Left lung (tissue), 10 donors: ENCODE data around the gene MBNL1. TPM values are rescaled to one million over a fixed set of nuclear protein-coding genes. Genes with fewer than 3 reads are reported as not detected.
A peak's percentile ranks its signal among the peaks of the same experiment; 100 is the strongest.
"Not testable (repeated sequence)": the region's sequence is repeated elsewhere in the genome, so short reads cannot be mapped to it uniquely, and the experiment has no call there.

Source experiments
- ATAC-seq: fragments of 200-7000 bp; cut with Tn5 transposase; one replicate; pipeline ENCODE4 v1.9.1; 2020; ENCODE audit warnings: moderate library complexity
- DNase-seq, 4 donors: peaks; one replicate each; pipeline ENCODE4 v3.0.0-alpha.2; 2013 to 2020
- H3K27ac ChIP-seq, 2 donors: fragments of 200-600 bp; sonication (generic) in 1 of 2; one replicate each; pipeline versions ENCODE4 v1.5.0 to v1.8.0; 2020 to 2021
- H3K27me3 ChIP-seq, 2 donors: fragments of 200-600 bp; sonication (generic) in 1 of 2; one replicate each; pipeline versions ENCODE4 v1.5.0 to v1.8.0; 2020 to 2021
- H3K36me3 ChIP-seq, 2 donors: fragments of 200-600 bp; sonication (generic) in 1 of 2; one replicate each; pipeline versions ENCODE4 v1.5.0 to v1.8.0; 2020 to 2021
- H3K4me1 ChIP-seq, 2 donors: fragments of 200-600 bp; one replicate each; pipeline ENCODE4 v1.8.0; 2021
- H3K4me3 ChIP-seq, 2 donors: fragments of 200-600 bp; sonication (generic) in 1 of 2; one replicate each; pipeline versions ENCODE4 v1.5.0 to v1.8.0; 2020 to 2021; ENCODE audit warnings: mild to moderate bottlenecking in 1 of 2
- H3K9me3 ChIP-seq, 2 donors: fragments of 200-600 bp; sonication (generic) in 1 of 2; one replicate each; pipeline versions ENCODE4 v1.5.0 to v1.8.0; 2020 to 2021
- CTCF ChIP-seq, 2 donors: fragments of 200-600 bp; sonication (generic) in 1 of 2; IDR thresholded peaks; one replicate each; pipeline versions ENCODE4 v1.5.0 to v1.8.0; 2021; ENCODE audit warnings: antibody characterized with exemption in 2 of 2
- intact Hi-C, 2 donors: fragments of 100-400 bp; cut with DNase I; formaldehyde crosslinking; loops; one replicate each; pipeline versions ENCODE4 v1.11.2 to v1.14.2; 2022
- polyA plus RNA-seq, 6 donors: library from polyadenylated mRNA; unstranded; fragments of 120-200 nt; gene quantifications; one replicate each; pipeline ENCODE4 v1.2.1, GENCODE V29; 2013; ENCODE audit not compliant: insufficient read length in 6 of 6
- total RNA-seq, 2 donors: library from RNA; stranded (reverse); fragmentation: NEBNext Ultra II Directional; extraction: Animal tissue kit (Norgen Biotek cat#: 25700); gene quantifications; one replicate each; pipeline ENCODE4 v1.2.1, GENCODE V29; 2021
- donor health status: DM: no; HTN: yes; CAD: no.
- donor health status: DM: no; HTN: no; CAD: no.

The MBNL1 gene
- total and polyA plus RNA-seq, 8 donors: 92.3 to 246 (median 109) TPM

GRCh38 chr3:152335273-152335672, 66.5 kb downstream of the MBNL1 start:
- no peaks in the 10 kb centered on the region for H3K9me3 ChIP-seq
- H3K4me1 ChIP-seq: peaks cover 21 to 76% of the 10 kb centered on the region in 2 donors
- H3K36me3 ChIP-seq: peaks cover 0 to 29% of the 10 kb centered on the region in 2 donors
- no peaks in the 10 kb centered on the region for H3K27me3 ChIP-seq
- no peak for TF ChIP-seq CTCF (IDR thresholded peaks at IDR 0.05)
- DNase-seq: no peak
- H3K27ac ChIP-seq: peak overlapping the region in 1 of 2 donors; percentile 16
- ATAC-seq: no peak
- no peak overlapping the region for H3K4me3 ChIP-seq
- intact Hi-C loops: loop anchor here in 1 of 2 donors (10.0 kb wide), 1 partner anchor 50 kb away; no protein-coding TSS in a partner anchor

GRCh38 chr3:152337337-152337736, 68.6 kb downstream of the MBNL1 start:
- not testable (repeated sequence) for ATAC-seq, H3K27ac ChIP-seq, H3K4me3 ChIP-seq, DNase-seq, H3K9me3 ChIP-seq, H3K27me3 ChIP-seq
- Histone ChIP-seq H3K36me3 (peaks cover 0 to 35% of the 10 kb centered on the region in 2 donors), H3K4me1 (peaks cover 5 to 69% of the 10 kb centered on the region in 2 donors)
- intact Hi-C loops: loop anchor here in 1 of 2 donors (10.0 kb wide), 1 partner anchor 47 kb away; no protein-coding TSS in a partner anchor

- peaks cover 2 to 60% of the 10 kb centered on the region in 2 donors for H3K4me1 ChIP-seq
- no peak for TF ChIP-seq CTCF (IDR thresholded peaks at IDR 0.05)
- intact Hi-C loops: loop anchor here in 1 of 2 donors (10.0 kb wide), 1 partner anchor 47 kb away; no protein-coding TSS in a partner anchor
- H3K27me3 ChIP-seq: no peaks in the 10 kb centered on the region
- no peak for DNase-seq
- H3K4me3 ChIP-seq: no peak overlapping the region
- H3K27ac ChIP-seq: peak overlapping the region in 1 of 2 donors; percentile 19
- H3K36me3 ChIP-seq: peaks cover 0 to 39% of the 10 kb centered on the region in 2 donors
- no peak for ATAC-seq
- H3K9me3 ChIP-seq: no peaks in the 10 kb centered on the region
Observed at GRCh38 chr3:152338159-152338720, 69.5 kb downstream of the MBNL1 start.

GRCh38 chr3:152339881-152340505, 71.3 kb downstream of the MBNL1 start:
- H3K27me3 ChIP-seq: no peaks in the 10 kb centered on the region
- H3K4me3 ChIP-seq: no peak overlapping the region
- DNase-seq (no peak), ATAC-seq (no peak)
- H3K4me1 ChIP-seq: peaks cover 0 to 54% of the 10 kb centered on the region in 2 donors
- peaks cover 0 to 38% of the 10 kb centered on the region in 2 donors for H3K36me3 ChIP-seq
- no peak overlapping the region for H3K27ac ChIP-seq
- no peak for TF ChIP-seq CTCF (IDR thresholded peaks at IDR 0.05)
- no peaks in the 10 kb centered on the region for H3K9me3 ChIP-seq
- intact Hi-C loops: loop anchor here in 1 of 2 donors (10.0 kb wide), 1 partner anchor 45 kb away; no protein-coding TSS in a partner anchor

- H3K4me3 ChIP-seq: no peak overlapping the region
- peaks cover 14 to 62% of the 10 kb centered on the region in 2 donors for H3K4me1 ChIP-seq
- no peaks in the 10 kb centered on the region for H3K27me3 ChIP-seq
- no peak for DNase-seq
- peaks cover 0 to 13% of the 10 kb centered on the region in 2 donors for H3K36me3 ChIP-seq
- H3K27ac ChIP-seq: no peak overlapping the region
- no peak for ATAC-seq
- intact Hi-C loops: no loop called here
- TF ChIP-seq CTCF (IDR thresholded peaks at IDR 0.05): no peak
- no peaks in the 10 kb centered on the region for H3K9me3 ChIP-seq
Observed at GRCh38 chr3:152345233-152345632, 76.5 kb downstream of the MBNL1 start.
